Chondrocyte (in vitro differentiated cells): ENCODE results near the gene LACTBL1. TPM values are rescaled to one million over a fixed set of nuclear protein-coding genes. Genes with fewer than 3 reads are reported as not detected.

Experiments used
- DNase-seq: peaks from one replicate; pipeline ENCODE4 v3.0.0; 2021; ENCODE audit warnings: mixed read lengths, low spot score
- H3K27ac Mint-ChIP-seq: one replicate; pipeline ENCODE4 v1.8.0; 2021; ENCODE audit warnings: mild to moderate bottlenecking, moderate library complexity, mixed read lengths; ENCODE audit not compliant: unreplicated experiment
- H3K27me3 Mint-ChIP-seq: 2 replicates; pipeline ENCODE4 v1.8.0; 2021; ENCODE audit warnings: low read depth, mixed read lengths
- H3K36me3 Mint-ChIP-seq: 2 replicates; pipeline ENCODE4 v1.8.0; 2021; ENCODE audit warnings: low read depth, mixed read lengths
- H3K4me1 Mint-ChIP-seq: 2 replicates; pipeline ENCODE4 v1.8.0; 2021; ENCODE audit warnings: low read depth, mild to moderate bottlenecking, mixed read lengths
- H3K4me3 Mint-ChIP-seq: one replicate; pipeline ENCODE4 v1.8.0; 2021; ENCODE audit warnings: mild to moderate bottlenecking, moderate library complexity, mixed read lengths; ENCODE audit not compliant: unreplicated experiment
- H3K9me3 Mint-ChIP-seq: 2 replicates; pipeline ENCODE4 v1.8.0; 2021; ENCODE audit warnings: low read depth, mixed read lengths
- CTCF ChIP-seq: fragments of 200-600 bp; sonication (generic); IDR thresholded peaks from 2 replicates; pipeline ENCODE4 v1.5.0; 2021; ENCODE audit warnings: antibody characterized with exemption, mild to moderate bottlenecking, moderate library complexity
- total RNA-seq: library from RNA; stranded (reverse); gene quantifications from 3 replicates; pipeline ENCODE4 v1.2.1, GENCODE V29; 2021

The LACTBL1 gene
- total RNA-seq, 1 donor from 2014 or later: not detected

- Mint-ChIP-seq H3K27ac (peak overlapping the region; percentile 50), H3K27me3 (peaks cover 4% of the 10 kb centered on the region), H3K4me1 (peaks cover 28% of the 10 kb centered on the region), H3K9me3 (peaks cover 8% of the 10 kb centered on the region), H3K4me3 (no peak overlapping the region), H3K36me3 (no peaks in the 10 kb centered on the region)
- DNase-seq: peak; percentile 54
- no peak for TF ChIP-seq CTCF
Observed at GRCh38 chr1:22920734-22921451, 51.8 kb downstream of the LACTBL1 start.

GRCh38 chr1:22920026-22920733 is 52.5 kb downstream of the LACTBL1 start:
- peaks cover 28% of the 10 kb centered on the region for H3K4me1 Mint-ChIP-seq
- H3K27me3 Mint-ChIP-seq: peaks cover 2% of the 10 kb centered on the region
- H3K4me3 Mint-ChIP-seq: no peak overlapping the region
- DNase-seq: peak; percentile 69
- no peak for TF ChIP-seq CTCF
- no peak overlapping the region for H3K27ac Mint-ChIP-seq
- peaks cover 2% of the 10 kb centered on the region for H3K36me3 Mint-ChIP-seq
- peaks cover 8% of the 10 kb centered on the region for H3K9me3 Mint-ChIP-seq

GRCh38 chr1:22919341-22920025 is 53.2 kb downstream of the LACTBL1 start:
- peaks cover 6% of the 10 kb centered on the region for H3K36me3 Mint-ChIP-seq
- peak; percentile 75 for DNase-seq
- H3K4me1 Mint-ChIP-seq: peaks cover 28% of the 10 kb centered on the region
- H3K27ac Mint-ChIP-seq: no peak overlapping the region
- no peak overlapping the region for H3K4me3 Mint-ChIP-seq
- TF ChIP-seq CTCF: no peak
- peaks cover 8% of the 10 kb centered on the region for H3K9me3 Mint-ChIP-seq
- H3K27me3 Mint-ChIP-seq: no peaks in the 10 kb centered on the region

GRCh38 chr1:22918644-22919043 is 54.0 kb downstream of the LACTBL1 start:
- Mint-ChIP-seq H3K27me3 (no peaks in the 10 kb centered on the region), H3K36me3 (peaks cover 10% of the 10 kb centered on the region), H3K9me3 (peaks cover 8% of the 10 kb centered on the region), H3K4me3 (no peak overlapping the region), H3K27ac (no peak overlapping the region), H3K4me1 (peaks cover 30% of the 10 kb centered on the region)
- no peak for TF ChIP-seq CTCF
- DNase-seq: no peak

GRCh38 chr1:22917989-22918388 is 54.7 kb downstream of the LACTBL1 start:
- no peak overlapping the region for H3K4me3 Mint-ChIP-seq
- H3K27ac Mint-ChIP-seq: no peak overlapping the region
- H3K27me3 Mint-ChIP-seq: no peaks in the 10 kb centered on the region
- DNase-seq: peak; percentile 30
- peaks cover 31% of the 10 kb centered on the region for H3K4me1 Mint-ChIP-seq
- no peak for TF ChIP-seq CTCF
- H3K36me3 Mint-ChIP-seq: peaks cover 14% of the 10 kb centered on the region
- H3K9me3 Mint-ChIP-seq: peaks cover 6% of the 10 kb centered on the region
